Measurements from ENCODE around the gene GPR17.

- no peak for TF ChIP-seq CTCF (IDR thresholded peaks at IDR 0.05)
- TF ChIP-seq POLR2A (IDR thresholded peaks at IDR 0.05) = no peak
These were observed 21.6 kb upstream of the GPR17 start for GRCh38 chr2:127624320-127624755.

All from esophagus squamous epithelium (tissue), 4 donors.